GM18873 (cell line): ENCODE data around the gene CAMSAP1.
"Not testable (repeated sequence)": the region's sequence is repeated elsewhere in the genome, so short reads cannot be mapped to it uniquely, and the experiment has no call there.

Experiments used
- ATAC-seq: cut with Tn5 transposase; IDR thresholded peaks from one replicate; pipeline ENCODE4 v1.9.1; 2021; ENCODE audit warnings: mild to moderate bottlenecking, moderate library complexity, moderate number of reproducible peaks; ENCODE audit not compliant: unreplicated experiment, low FRiP score

The CAMSAP1 gene

GRCh38 chr9:135943604-135944003 is 36.3 kb upstream of the CAMSAP1 start:
- ATAC-seq, result not testable (repeated sequence)

DNA sequence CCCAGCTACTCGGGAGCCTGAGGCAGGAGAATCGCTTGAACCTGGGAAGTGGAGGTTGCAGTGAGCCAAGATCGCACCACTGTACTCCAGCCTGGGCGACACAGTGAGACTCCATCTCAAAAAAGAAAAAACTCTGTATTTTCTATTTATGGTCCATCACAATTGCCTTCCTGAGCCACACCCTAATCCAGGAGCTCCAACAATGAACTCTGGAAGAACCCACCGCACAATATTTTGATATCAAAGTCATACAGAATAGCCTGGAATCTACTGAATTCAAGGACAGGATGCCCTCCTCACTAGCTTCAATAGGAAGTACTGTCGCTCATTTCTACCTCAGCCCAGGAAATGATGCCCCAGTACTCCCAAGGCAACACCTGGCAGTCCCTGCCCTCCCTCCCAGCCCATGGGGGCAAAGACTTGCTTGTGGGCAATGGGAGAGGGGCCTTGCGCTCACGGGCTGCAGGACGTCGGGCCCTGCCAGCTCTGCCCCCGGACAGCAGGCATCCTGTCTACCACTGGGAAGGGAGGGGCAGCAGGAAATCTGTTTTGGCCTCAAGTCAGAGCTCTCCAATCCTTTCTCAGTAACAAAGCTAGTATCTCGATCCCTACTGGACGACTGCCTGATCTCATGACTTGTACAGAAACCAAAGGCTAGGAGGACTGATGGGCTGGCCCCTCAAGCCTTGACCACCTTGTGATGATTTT is 34.1 kb upstream of the CAMSAP1 start:
- no peak for ATAC-seq

DNA sequence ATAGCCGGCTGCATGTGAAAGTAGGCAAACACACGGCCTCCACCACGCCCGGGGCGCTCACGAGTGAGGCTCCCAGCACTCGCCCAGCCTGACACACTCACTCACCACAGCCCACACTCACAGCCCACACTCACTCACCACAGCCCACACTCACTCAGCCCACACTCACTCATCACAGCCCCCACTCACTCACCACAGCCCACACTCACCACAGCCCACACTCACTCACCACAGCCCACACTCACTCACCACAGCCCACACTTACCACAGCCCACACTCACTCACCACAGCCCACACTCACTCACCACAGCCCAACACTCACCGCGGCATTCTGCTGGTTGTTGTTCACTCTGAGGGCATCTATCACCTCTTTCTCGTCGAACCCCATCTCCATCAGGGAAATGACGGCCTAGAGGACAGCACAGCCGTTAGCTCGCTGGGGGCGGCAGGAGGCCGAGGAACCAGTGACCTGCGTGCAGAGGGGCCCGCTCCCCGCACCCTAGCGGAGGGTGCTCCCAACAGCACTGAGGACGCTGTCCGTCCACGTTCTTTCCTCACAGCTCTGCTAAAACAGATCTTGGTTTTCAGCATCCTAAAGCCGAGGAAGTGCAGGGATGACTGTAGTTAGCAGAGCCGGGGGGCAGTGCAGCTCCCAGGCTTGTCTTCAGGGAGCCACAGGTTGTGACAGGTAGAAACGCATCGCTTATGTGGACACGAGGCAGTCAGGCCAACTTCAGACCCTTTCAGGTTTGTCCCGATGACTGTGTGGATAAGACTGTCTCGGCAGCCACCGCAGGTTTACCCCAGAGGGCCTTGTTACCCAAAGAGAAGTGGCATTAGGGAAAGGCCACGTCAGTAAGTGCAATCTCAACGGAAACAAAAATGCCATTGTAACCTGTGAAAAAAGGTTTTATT is 32.3 kb upstream of the CAMSAP1 start:
- ATAC-seq, result no peak

DNA sequence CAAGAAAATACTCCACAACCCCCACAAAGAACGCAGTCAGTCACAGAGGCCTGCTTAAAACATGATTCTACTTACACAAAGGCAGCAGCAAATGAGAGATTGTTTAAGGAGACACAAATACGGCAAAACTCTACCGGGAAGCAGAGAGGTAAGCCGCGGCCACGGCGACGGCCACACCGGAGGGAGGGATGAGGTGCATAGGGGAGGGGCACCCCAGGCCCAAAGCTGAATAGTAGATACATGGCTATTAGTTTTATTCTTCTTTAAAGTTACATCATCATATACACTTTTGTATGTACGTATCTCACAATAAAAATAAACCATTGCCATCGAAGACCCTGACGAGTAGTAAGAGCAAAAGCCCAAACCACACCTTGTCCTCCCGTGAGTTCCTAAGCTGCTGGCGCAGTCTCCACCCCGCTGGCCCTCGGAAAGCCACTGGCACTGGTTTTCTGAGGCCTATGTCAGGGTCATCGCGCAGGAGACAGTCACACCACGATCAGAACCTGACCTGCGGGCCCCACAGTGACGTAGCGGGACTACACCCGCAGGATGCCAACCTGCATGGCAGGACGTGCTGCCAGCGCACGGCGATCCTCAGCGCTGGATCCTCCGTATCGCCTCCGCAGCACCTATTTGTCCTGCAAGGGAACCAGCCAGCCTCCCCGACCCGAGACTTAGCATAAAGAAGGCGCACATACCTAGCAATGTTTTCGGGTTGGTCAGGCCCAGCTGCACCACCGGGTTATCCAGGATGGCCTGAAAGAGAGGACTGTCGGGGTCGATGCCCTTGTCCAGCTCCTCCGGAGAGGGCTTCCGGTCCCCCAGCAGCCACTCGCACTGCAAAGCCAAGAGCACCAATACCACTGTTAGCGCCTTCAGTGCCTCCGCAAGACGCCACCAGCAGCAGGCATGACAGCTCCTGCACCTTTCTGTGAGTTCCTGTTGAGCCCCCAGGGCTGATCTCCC is 30.5 kb upstream of the CAMSAP1 start:
- no peak for ATAC-seq

- no peak for ATAC-seq
These were observed 25.8 kb upstream of the CAMSAP1 start for GRCh38 chr9:135933114-135933513.

- no peak for ATAC-seq
These were observed 25.3 kb upstream of the CAMSAP1 start for GRCh38 chr9:135932656-135933055.

DNA sequence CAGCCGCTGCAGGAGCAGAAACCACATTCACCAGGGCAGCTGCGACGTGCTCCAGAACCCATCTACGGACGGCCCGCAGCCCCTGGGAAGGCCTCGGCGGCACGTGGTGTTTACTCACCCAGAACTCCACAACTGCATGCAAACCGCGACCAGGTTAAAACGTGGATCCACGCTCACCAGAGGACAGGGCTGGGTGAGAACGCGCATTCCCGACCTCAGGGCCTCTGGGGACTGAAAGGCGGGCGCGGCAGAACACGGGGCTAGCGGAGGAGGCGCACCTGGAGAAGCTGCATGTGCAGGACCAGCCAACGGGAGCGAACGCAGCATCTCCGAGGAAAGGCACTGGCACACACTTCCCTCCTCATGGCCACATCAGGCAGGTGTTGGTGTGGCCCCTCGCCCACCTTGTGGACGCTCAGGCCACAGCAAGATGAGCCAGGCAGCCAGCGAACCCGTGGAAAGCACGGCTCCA is 24.0 kb upstream of the CAMSAP1 start:
- ATAC-seq, result no peak

DNA sequence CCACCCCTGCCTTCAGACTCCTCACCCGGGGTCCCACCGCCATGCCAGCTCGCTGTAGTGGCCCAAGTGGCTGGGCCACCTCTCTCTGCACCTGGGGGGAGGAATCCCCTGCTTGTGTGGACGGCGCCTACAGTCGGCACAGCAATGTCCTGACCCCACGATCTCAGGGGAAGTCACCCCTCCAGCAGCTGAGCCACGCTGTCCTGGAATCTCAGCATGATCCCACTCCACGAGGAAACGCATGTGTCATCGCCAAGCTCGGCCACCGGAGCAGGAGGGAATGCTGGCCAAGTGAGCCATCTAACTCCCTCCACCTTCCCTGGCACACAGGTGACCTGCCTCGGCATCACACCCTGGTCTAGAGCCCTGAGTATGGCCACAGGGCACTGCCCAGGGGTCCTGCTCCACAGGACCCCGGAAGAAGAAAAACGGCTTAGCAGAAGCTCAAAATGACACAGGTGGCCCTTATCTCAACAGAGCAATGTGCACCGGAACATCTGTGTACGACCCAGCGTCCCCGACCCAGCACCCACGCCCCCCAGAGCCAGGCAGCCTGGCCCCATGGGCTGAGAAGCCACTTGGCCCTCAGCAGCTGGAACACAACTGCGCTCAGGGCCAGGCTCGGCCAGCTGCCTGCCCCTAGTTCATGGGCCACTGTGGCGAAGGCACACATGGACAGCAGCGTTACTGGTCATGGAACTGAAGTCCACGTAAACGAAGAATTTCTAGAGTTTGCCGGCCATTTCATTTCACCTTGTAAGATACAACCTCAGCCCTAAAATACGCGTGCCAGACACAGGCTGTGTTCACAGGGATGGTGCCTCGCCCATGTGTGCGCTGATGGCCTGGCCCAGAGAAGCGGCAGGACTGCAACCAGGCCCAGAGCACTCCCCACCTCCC is 23.4 kb upstream of the CAMSAP1 start:
- no peak for ATAC-seq

DNA sequence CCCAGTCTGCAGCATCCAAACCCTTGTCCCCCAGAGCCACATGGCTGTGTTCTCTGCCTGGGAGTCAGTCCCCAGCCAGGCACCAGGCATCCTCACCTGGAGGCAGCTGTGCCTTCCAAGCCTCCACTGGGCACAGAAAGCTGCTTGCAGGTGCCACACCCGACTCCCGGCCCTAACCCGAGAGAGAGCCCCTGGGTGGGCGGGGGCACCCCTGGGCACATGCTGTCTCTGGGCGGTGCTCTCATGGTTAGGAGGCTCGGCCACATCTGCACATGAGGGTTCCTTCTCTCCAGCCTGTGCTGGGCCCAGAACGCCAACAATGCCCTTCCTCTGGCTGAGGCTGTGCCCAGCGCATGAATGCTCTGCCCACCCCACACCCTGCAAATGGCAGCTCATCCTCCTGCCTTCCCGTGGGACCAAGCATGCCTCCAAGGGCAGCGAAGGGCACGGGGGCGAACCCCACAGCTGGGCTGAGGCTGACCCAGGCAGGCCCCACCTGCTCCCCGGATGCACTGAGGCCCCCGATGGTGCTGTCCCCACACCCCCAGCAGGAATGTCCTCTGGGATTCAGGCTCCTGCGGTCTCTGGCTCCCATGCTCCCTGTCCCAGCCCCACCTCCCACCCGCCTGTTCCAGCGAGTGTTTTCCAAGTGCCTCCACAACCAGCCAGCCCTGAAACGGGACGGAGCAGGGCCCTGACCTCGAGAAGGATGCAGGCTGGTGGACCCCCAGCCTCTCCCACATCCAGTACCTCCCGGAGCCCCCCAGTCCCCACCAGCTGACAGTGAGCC is 22.5 kb upstream of the CAMSAP1 start:
- ATAC-seq, result no peak

DNA sequence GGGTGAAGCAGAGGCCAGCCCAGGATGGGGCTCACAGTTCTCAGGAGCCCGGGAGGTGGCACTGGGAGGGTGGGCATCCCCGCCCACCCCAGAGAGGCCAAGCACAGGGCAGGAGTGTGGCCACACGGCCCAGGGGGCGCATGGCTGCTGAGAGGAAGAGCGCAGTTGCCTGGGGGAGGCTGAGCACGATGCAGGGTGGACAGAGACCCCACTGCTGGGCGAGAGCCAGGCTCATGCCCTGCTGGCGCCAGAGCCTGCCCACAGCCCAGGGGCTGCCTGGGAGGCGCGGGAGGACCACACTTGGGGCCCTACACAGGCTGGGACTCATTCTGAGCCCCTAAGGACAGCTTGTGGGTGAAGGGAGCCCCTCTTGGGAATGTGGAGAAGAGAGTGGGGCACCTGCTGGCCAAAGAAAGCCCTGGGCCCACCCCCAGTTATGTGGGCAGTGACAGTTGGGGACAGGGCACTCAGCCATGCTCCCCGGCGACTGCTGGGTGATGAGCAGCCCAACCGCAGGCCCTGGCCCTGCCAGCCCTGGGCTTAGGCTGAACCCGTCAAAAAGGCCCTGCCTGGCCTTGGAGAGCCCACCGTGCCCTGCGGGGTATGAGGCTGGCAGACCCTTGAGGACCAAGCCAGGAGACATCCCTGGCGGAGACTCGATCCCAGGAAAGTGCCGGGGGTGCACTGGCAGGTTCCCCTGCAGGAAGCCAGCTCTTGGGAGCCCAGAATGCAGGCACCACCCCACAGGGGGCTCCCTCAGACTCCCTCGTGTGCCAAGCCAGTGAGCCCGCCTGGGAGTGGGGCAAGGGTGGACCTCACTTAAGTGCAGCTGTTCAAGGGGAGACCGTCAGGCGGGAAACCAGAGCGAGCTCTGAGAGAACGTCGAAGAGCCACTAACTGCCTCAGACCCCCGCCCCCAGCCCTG is 21.6 kb upstream of the CAMSAP1 start:
- ATAC-seq, result no peak

DNA sequence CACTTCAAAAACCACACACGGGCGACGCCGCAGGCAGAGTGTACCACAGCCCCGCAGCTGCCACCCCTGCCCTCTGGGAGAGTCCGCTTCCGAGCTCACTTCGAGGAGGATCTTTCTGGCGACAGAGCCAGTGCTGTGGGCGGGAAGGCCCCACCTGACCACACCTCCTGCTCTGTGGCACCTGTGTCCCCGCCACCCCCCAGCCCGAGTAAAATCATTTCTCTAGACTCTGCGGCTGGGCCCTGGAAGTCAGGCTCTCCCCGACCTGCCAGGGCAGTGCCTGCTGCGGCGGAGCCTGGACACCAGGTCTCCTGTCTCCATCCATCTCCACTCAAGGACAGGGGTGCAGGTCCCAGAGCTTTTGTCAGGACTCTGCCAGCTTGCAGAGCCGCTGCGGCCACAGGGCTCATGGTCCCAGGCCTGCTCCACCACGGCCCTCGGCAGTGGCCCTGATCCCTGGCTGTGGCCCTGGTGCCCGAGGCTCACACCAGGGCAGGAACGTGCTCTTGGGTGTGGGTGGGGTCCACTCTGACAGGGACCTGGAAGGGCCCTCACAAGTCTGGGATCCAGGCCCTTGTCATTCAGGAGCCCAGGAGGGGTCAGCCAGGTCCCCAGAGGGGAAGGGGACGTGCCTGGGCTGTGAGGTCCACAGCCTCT is 20.9 kb upstream of the CAMSAP1 start:
- ATAC-seq, result no peak

DNA sequence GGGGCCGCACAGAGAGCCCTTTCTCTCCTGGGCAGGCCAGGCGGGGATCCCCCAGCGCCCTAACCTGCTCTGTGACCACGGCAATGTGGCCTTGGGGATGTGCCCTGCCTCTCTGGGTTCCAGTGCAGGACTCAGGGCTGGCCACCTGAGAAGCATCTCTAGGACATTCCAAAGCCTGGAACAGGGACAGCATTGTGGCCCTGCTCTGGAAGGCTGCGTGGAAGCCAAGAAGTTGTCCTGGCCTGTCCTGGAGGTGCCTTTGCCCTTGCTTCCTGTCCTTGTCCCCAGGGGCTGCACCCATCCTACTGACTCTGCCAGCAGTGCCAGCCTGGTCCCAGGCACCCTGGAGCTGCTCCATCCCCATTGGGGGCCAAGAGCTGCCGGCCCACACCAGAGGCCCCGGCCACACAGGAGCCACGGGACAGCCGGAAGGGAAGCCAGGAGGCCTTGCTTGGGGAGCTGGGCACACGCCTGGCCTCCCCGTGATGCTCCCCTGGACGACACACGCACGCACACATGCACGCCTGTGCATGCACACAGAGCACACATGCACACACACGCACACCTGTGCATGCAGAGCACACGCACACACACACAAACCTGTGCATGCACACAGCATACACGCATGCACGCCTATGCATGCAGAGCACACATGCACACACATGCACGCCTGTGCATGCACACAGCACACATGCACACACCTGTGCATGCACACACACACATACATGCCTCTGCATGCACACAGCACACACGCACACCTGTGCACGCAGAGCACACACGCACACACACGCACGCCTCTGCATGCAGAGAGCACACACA is 20.1 kb upstream of the CAMSAP1 start:
- ATAC-seq, result no peak

DNA sequence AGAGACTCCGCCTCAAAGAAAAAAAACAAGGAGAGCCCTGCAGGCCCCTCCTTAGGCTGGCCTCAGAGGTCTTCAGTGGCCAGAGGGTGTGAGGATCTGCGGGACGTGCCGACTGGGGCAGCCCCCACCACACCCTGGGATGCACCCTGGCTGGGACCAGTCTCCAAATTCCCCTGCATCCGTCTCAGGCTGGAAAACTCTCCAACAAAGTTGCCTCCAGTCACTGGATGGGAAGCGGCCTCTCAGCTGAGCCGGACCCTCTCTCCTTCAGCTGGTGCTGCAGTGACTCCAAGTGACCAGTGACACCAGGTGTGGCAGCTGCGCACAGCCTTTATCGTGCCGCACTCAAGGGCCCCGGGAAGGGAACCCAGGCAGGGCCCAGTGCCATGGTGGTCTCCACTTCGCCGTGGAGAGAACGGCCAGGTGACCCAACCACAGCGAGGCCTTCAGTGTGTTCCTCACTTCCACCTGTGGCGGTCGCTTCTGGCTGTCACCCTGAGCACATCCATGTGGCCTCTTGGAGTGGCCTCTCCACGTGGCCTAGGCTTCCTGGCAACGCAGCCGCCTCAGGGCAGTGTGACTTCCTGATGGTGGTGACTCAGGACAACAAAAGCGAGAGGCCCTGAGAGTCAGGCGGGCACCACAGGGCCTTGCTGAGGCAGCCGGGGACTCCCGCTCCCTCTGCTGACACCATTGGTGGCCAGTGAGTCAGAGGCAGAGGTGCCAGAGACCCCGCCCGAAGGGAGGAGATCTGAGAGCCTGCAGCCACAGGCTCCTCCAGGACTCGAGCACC is 19.3 kb upstream of the CAMSAP1 start:
- ATAC-seq, result no peak

DNA sequence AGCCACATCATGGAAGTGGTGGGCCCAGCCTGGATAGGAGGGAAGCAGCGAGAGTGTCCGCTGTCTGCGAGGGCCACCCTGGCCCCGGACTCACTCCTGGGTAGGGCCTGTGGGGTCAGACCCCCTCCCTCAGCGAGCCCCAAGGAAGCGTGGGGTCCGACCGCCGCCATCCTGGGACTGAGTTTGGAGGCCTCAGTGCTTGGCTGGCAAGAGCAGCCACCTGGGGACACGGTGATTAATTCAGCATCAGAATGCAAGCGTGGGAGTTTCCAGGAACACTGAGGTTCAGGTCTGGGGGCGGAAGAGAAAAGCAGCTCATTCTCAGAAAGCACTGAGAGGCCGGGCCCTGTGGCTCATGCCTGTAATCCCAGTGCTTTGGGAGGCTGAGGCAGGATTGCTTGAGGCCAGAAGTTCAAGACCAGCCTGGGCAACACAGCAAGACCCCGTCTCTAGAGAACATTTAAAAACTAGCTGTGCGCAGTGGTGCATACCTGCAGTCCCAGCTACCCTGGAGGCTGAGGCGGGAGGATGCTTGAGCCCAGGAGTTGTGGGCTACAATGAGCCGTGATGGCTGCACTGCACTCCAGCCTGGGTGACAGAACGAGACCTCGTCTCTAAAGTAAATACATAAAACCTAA is 18.3 kb upstream of the CAMSAP1 start:
- no peak for ATAC-seq
